ENCODE results near the gene CDC42BPG. TPM values are rescaled to one million over a fixed set of nuclear protein-coding genes. Genes with fewer than 3 reads are reported as not detected.
A peak's percentile ranks its signal among the peaks of the same experiment; 100 is the strongest.

Gene CDC42BPG
- total and polyA plus RNA-seq, 9 of the 15 experiments (the other 6 are each of a cell fraction or from before 2014, with no cell fraction given): 0.04 to 8.8 (median 2.1) TPM

GRCh38 chr11:64885367-64886286, 41.2 kb upstream of the CDC42BPG start (continued):
- TF ChIP-seq CBFA2T3 (IDR thresholded peaks at IDR 0.05) (peak; percentile 90), ILF3 (IDR thresholded peaks at IDR 0.05; ENCODE audit: borderline replicate concordance) (no peak), NBN (IDR thresholded peaks at IDR 0.05; ENCODE audit: low read depth) (no peak; the same call in 1 of the 2 replicates), PTRF (tag; IDR thresholded peaks at IDR 0.05) (no peak), SAP30 (IDR thresholded peaks at IDR 0.05; ENCODE audit: borderline replicate concordance, insufficient read depth, low read depth, low read length, poor library complexity, severe bottlenecking) (no peak), MTF1 (CRISPR knock-in tag; IDR thresholded peaks at IDR 0.05; ENCODE audit: borderline replicate concordance) (no peak), KDM2B (CRISPR knock-in tag; IDR thresholded peaks at IDR 0.05) (peak; percentile 34; the same call in 1 of the 2 replicates), RERE (CRISPR knock-in tag; IDR thresholded peaks at IDR 0.05; ENCODE audit: borderline replicate concordance) (no peak), JUNB (CRISPR knock-in tag; conservative IDR thresholded peaks at IDR 0.05) (no peak), LARP7 (IDR thresholded peaks at IDR 0.05) (no peak), MYC (IDR thresholded peaks at IDR 0.05; ENCODE audit: low read depth, low read length) (peak; percentile 92), MYC (CRISPR knock-in tag; IDR thresholded peaks at IDR 0.05; ENCODE audit: borderline replicate concordance, low read depth) (peak; percentile 53; the same call in 1 of the 2 replicates), ZBTB43 (CRISPR knock-in tag; IDR thresholded peaks at IDR 0.05) (0 out of 2 replicates have a peak, but pooled peaks have one; percentile 72), ESRRB (CRISPR knock-in tag; IDR thresholded peaks at IDR 0.05; ENCODE audit: borderline replicate concordance) (no peak), ZNF431 (CRISPR knock-in tag; IDR thresholded peaks at IDR 0.05) (no peak), HIVEP1 (CRISPR knock-in tag; IDR thresholded peaks at IDR 0.05) (no peak)
- TF ChIP-seq, protein P1, sequence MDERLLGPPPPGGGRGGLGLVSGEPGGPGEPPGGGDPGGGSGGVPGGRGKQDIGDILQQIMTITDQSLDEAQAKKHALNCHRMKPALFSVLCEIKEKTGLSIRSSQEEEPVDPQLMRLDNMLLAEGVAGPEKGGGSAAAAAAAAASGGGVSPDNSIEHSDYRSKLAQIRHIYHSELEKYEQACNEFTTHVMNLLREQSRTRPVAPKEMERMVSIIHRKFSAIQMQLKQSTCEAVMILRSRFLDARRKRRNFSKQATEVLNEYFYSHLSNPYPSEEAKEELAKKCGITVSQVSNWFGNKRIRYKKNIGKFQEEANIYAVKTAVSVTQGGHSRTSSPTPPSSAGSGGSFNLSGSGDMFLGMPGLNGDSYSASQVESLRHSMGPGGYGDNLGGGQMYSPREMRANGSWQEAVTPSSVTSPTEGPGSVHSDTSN (CRISPR knock-in tag; IDR thresholded peaks at IDR 0.05; ENCODE audit: low read depth): no peak
- TF ChIP-seq, protein P1 (tag; conservative IDR thresholded peaks at IDR 0.05; ENCODE audit: low read depth): peak; percentile 84

All from K562 (cell line).